GM12891 (cell line): Measurements from ENCODE around the gene MAGEA12.
"Not testable (repeated sequence)": the region's sequence is repeated elsewhere in the genome, so short reads cannot be mapped to it uniquely, and the experiment has no call there.

Experiments
- POLR2A ChIP-seq: IDR thresholded peaks from 2 replicates; pipeline ENCODE4 v1.6.1; 2011; ENCODE audit warnings: low read depth, low read length, control low read depth
- TAF1 ChIP-seq: IDR thresholded peaks from 2 replicates; pipeline ENCODE4 v1.6.1; 2011; ENCODE audit warnings: low read depth, low read length, control low read depth

GRCh38 chrX:152697952-152698931 lies 35.3 kb upstream of the MAGEA12 start, which contains the start of gene MAGEA3:
- not testable (repeated sequence) for TF ChIP-seq POLR2A, TAF1
